Measurements from ENCODE around the gene PRODH2. TPM values are rescaled to one million over a fixed set of nuclear protein-coding genes. Genes with fewer than 3 reads are reported as not detected.

PRODH2 gene
- total RNA-seq, 1 donor from 2014 or later, result not detected

DNA sequence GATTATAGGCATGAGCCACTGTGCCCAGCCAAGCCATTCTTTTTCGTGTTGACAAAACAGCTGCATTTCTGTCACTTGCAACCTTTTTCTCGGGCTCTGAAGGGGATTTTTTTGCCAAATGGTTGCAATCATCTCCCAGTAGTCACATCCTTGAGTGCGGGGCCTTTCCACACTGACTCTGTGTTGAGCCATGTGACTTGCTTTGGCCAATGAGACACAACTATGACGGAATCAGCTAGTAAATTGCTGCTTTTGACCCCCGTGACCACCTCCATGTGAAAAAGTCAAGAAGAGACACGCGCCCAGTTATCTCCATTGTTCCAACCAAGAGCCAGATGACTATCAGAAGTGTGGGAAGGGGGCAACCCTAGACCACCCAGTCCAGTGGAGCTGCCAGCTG lies 21.3 kb upstream of the PRODH2 start:
- peaks cover 8% of the 10 kb centered on the region for H3K27me3 ChIP-seq
- H3K9me3 ChIP-seq, result no peaks in the 10 kb centered on the region
- TF ChIP-seq, protein P1, sequence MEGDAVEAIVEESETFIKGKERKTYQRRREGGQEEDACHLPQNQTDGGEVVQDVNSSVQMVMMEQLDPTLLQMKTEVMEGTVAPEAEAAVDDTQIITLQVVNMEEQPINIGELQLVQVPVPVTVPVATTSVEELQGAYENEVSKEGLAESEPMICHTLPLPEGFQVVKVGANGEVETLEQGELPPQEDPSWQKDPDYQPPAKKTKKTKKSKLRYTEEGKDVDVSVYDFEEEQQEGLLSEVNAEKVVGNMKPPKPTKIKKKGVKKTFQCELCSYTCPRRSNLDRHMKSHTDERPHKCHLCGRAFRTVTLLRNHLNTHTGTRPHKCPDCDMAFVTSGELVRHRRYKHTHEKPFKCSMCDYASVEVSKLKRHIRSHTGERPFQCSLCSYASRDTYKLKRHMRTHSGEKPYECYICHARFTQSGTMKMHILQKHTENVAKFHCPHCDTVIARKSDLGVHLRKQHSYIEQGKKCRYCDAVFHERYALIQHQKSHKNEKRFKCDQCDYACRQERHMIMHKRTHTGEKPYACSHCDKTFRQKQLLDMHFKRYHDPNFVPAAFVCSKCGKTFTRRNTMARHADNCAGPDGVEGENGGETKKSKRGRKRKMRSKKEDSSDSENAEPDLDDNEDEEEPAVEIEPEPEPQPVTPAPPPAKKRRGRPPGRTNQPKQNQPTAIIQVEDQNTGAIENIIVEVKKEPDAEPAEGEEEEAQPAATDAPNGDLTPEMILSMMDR (IDR thresholded peaks at IDR 0.05), result no peak
- DNase-seq (no peak), ATAC-seq (no peak)
- intact Hi-C loops (cut with DNase I), result no loop called here
- H3K4me3 ChIP-seq, result no peak overlapping the region
- no peak overlapping the region for H3K27ac ChIP-seq
- no peaks in the 10 kb centered on the region for H3K4me1 ChIP-seq
- no peaks in the 10 kb centered on the region for H3K36me3 ChIP-seq

DNA sequence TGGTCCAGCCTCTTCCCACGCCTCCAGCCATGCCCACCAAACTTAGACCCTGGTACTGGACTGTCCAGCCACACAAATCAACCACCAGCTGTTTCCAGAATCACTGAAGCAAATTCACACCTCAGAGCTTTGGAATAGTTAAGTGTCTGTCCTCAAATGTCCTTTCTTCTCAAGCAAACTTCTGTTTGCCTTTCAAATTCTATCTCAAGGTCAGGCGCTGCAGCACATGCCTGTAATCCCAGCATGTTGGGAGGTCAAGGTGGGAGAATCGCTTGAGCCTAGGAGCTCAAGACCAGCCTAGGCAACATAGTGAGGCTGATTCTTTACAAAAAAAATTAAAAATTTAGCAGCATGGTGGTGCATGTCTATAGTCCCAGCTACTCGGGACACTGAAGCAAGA lies 19.4 kb upstream of the PRODH2 start:
- TF ChIP-seq, protein P1 (IDR thresholded peaks at IDR 0.05), result no peak
- Histone ChIP-seq H3K9me3 (no peaks in the 10 kb centered on the region), H3K4me3 (no peak overlapping the region), H3K27ac (no peak overlapping the region), H3K36me3 (no peaks in the 10 kb centered on the region), H3K4me1 (no peaks in the 10 kb centered on the region), H3K27me3 (peaks cover 8% of the 10 kb centered on the region)
- intact Hi-C loops (cut with DNase I), result no loop called here
- no peak for DNase-seq
- no peak for ATAC-seq

DNA sequence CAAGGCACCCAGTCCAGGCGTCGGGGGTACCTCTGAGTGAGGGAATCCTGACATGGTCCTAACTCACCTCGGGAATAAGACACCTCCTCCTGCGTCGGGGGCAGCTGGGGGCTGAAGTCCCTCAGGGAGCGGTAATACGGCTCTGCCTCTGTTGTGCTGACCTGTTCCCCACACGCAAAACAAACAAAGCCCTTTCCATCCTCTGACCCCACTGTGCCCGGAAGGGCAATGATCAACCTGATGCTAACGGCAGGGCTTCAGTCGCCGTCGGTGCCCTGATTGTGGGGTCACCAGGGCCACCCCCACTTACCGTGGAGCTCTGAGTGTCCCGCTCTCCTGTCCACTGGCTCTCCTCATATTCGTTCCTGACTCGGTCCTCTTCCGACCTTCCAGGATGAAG lies 18.3 kb upstream of the PRODH2 start:
- TF ChIP-seq, protein P1 (IDR thresholded peaks at IDR 0.05), result no peak
- no peak overlapping the region for H3K4me3 ChIP-seq
- intact Hi-C loops (cut with DNase I), result no loop called here
- no peaks in the 10 kb centered on the region for H3K36me3 ChIP-seq
- no peak overlapping the region for H3K27ac ChIP-seq
- no peaks in the 10 kb centered on the region for H3K4me1 ChIP-seq
- no peaks in the 10 kb centered on the region for H3K9me3 ChIP-seq
- peaks cover 8% of the 10 kb centered on the region for H3K27me3 ChIP-seq
- ATAC-seq (no peak), DNase-seq (no peak)

DNA sequence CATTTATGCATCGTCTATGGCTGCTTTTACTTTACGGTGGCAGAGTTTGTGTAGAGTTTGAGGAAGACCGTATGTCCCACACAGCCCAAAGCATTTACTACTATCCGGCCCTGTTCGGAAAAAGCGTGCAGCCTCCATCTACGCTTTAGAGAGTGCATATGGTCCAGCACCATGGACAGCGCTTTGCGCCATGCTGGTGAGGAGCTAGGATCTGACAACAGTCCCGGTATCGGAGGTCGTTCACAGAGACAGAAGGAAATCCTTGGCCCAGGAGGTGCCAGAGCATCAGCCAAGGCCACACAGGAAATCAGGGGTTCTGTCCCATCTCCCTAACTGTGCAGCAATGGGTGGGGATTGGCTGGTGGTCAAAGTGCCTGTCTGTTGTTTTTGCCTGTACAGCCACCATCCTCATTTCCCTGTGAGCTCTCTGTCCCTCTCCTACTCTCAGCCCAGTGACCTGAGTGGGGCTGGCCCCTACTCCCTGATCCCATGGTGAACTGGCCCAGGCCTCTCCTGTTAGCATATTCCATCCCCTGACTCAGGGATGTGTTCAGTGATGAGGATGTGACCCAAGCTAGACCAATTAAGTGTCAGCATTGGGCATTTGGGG lies 16.2 kb upstream of the PRODH2 start:
- H3K27me3 ChIP-seq, result peaks cover 8% of the 10 kb centered on the region
- DNase-seq, result no peak
- TF ChIP-seq, protein P1 (IDR thresholded peaks at IDR 0.05), result no peak
- H3K9me3 ChIP-seq, result no peaks in the 10 kb centered on the region
- no peaks in the 10 kb centered on the region for H3K4me1 ChIP-seq
- peak; percentile 67 for ATAC-seq
- H3K27ac ChIP-seq, result no peak overlapping the region
- H3K4me3 ChIP-seq, result no peak overlapping the region
- H3K36me3 ChIP-seq, result no peaks in the 10 kb centered on the region
- intact Hi-C loops (cut with DNase I), result no loop called here

DNA sequence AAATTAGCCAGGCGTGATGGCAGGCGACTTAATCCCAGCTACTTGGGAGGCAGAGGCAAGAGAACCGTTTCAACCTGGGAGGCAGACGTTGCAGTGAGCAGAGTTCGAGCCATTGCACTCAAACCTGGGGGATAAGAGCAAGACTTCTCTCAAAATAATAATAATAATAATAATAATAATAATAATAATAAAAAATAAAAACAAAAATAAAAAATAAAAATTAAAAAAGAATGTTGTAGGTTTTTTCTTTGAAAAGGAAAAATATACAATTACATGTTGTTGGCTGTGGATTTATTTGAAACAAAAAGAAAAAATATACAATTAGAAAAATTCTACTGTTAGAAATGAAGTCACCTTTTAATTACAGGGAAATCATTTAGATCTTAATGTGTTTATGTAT lies 11.5 kb upstream of the PRODH2 start:
- no peak overlapping the region for H3K4me3 ChIP-seq
- H3K9me3 ChIP-seq, result no peaks in the 10 kb centered on the region
- intact Hi-C loops (cut with DNase I), result no loop called here
- H3K4me1 ChIP-seq, result no peaks in the 10 kb centered on the region
- TF ChIP-seq, protein P1 (IDR thresholded peaks at IDR 0.05), result no peak
- peaks cover 6% of the 10 kb centered on the region for H3K27me3 ChIP-seq
- H3K27ac ChIP-seq, result no peak overlapping the region
- ATAC-seq (no peak), DNase-seq (no peak)
- no peaks in the 10 kb centered on the region for H3K36me3 ChIP-seq

DNA sequence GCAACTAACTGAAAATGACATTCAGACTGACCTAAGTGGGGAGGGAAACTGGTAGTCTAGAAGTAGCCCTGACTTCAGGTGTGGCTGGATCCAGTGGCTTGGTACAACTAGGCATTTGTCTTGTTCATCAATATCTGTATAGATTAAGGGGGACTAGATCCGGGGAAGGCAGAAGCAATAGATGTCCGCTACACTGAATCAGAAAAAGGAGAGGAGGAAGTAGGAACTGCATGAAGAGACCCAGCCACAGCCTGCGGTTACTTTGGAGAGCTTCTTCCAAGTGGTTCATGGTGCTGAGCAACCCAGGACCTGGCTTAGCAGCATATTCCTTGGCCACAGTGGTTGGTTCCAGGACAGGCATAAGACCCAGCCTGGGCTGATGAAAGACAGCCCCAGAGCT lies 9.9 kb upstream of the PRODH2 start:
- H3K9me3 ChIP-seq, result no peaks in the 10 kb centered on the region
- ATAC-seq (no peak), DNase-seq (no peak)
- no peaks in the 10 kb centered on the region for H3K4me1 ChIP-seq
- H3K4me3 ChIP-seq, result no peak overlapping the region
- no peaks in the 10 kb centered on the region for H3K36me3 ChIP-seq
- TF ChIP-seq, protein P1 (IDR thresholded peaks at IDR 0.05), result no peak
- no peak overlapping the region for H3K27ac ChIP-seq
- peaks cover 19% of the 10 kb centered on the region for H3K27me3 ChIP-seq
- intact Hi-C loops (cut with DNase I), result no loop called here

Data from upper lobe of right lung (tissue), 1 donor.